Measurements from ENCODE around the gene STXBP5. TPM values are rescaled to one million over a fixed set of nuclear protein-coding genes. Genes with fewer than 3 reads are reported as not detected.
"Not testable (repeated sequence)": the region's sequence is repeated elsewhere in the genome, so short reads cannot be mapped to it uniquely, and the experiment has no call there.

STXBP5 gene
- polyA plus RNA-seq, 1 experiment: 21.0 TPM

DNA sequence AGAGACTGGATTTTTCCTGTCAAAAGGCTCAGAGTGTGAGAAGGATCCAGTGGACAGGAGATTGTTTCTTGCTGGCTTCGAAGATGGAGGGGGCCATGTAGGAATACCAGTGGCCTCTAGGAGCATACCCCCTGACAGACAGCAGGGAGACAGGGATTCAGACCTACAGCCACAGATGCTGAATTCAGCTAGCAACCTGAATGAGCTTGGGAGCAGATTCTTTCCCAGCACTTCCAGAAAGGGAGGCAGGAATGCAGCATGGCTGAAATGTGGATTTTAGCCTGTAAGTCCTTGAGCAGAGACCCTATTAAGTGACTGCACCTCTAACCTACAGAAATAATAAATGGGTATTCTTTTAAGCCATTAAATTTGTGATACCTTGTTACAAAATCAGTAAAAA is 44.6 kb downstream of the STXBP5 start:
- ChIA-PET POLR2A (no interaction called here), CTCF (no interaction called here)
- H3K4me3 ChIP-seq (ENCODE audit: low read depth, low read length): no peak overlapping the region
- H3K27me3 ChIP-seq (ENCODE audit: control insufficient read depth, insufficient read depth, low read length): no peaks in the 10 kb centered on the region
- TF ChIP-seq, protein P1, sequence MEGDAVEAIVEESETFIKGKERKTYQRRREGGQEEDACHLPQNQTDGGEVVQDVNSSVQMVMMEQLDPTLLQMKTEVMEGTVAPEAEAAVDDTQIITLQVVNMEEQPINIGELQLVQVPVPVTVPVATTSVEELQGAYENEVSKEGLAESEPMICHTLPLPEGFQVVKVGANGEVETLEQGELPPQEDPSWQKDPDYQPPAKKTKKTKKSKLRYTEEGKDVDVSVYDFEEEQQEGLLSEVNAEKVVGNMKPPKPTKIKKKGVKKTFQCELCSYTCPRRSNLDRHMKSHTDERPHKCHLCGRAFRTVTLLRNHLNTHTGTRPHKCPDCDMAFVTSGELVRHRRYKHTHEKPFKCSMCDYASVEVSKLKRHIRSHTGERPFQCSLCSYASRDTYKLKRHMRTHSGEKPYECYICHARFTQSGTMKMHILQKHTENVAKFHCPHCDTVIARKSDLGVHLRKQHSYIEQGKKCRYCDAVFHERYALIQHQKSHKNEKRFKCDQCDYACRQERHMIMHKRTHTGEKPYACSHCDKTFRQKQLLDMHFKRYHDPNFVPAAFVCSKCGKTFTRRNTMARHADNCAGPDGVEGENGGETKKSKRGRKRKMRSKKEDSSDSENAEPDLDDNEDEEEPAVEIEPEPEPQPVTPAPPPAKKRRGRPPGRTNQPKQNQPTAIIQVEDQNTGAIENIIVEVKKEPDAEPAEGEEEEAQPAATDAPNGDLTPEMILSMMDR (IDR thresholded peaks at IDR 0.05; ENCODE audit: insufficient read depth, low read depth, low read length): no peak
- no peak for DNase-seq (ENCODE audit: low read depth)
- peaks cover 8% of the 10 kb centered on the region for H3K36me3 ChIP-seq (ENCODE audit: control insufficient read depth, insufficient read depth, low read length)

DNA sequence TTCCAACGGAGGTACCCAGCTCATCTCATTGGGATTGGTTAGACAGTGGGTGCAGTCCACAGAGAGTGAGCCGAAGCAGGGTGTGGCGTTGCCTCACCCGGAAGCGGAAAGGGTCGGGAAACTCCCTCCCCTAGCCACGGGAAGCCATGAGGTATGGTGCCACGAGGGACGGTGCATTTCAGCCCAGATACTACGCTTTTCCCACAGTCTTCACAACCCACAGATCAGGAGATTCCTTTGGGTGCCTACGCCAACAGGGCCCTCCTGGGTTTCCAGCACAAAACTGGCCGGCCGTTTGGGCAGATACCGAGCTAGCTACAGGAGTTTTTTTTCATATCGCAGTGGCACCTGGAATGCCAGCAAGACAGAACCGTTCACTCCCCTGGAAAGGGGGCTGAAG is 46.9 kb downstream of the STXBP5 start:
- TF ChIP-seq, protein P1 (IDR thresholded peaks at IDR 0.05; ENCODE audit: insufficient read depth, low read depth, low read length): no peak
- CTCF ChIA-PET: no interaction called here
- no peak for DNase-seq (ENCODE audit: low read depth)
- peaks cover 6% of the 10 kb centered on the region for H3K36me3 ChIP-seq (ENCODE audit: control insufficient read depth, insufficient read depth, low read length)
- H3K4me3 ChIP-seq (ENCODE audit: low read depth, low read length): no peak overlapping the region
- POLR2A ChIA-PET: no interaction called here
- H3K27me3 ChIP-seq (ENCODE audit: control insufficient read depth, insufficient read depth, low read length): no peaks in the 10 kb centered on the region

DNA sequence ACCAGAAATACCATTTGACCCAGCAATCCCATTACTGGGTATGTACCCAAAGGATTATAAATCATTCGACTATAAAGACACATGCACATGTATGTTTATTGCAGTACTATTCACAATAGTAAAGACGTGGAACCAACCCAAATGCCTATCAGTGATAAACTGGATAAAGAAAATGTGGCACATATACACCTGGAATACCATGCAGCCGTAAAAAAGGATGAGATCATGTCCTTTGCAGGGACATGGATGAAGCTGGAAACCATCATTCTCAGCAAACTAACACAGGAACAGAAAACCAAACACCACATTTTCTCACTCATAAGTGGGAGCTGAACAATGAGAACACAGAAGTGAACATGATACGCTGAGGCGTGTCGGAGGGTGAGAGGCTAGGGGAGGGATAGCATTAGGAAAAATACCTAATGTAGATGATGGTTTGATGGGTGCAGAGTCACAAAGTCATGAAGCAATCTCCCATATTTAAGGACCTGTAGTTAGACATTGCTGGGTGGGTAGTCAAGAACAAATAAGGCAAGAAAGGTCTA is 50.8 kb downstream of the STXBP5 start:
- CTCF ChIA-PET: interaction anchor here (1.2 kb wide), 1 partner anchor 9 kb away, joined by 3 read pairs; no protein-coding TSS in a partner anchor
- H3K4me3 ChIP-seq (ENCODE audit: low read depth, low read length); H3K36me3 ChIP-seq (ENCODE audit: control insufficient read depth, insufficient read depth, low read length); POLR2A ChIA-PET; H3K27me3 ChIP-seq (ENCODE audit: control insufficient read depth, insufficient read depth, low read length); DNase-seq (ENCODE audit: low read depth): not testable (repeated sequence)

DNA sequence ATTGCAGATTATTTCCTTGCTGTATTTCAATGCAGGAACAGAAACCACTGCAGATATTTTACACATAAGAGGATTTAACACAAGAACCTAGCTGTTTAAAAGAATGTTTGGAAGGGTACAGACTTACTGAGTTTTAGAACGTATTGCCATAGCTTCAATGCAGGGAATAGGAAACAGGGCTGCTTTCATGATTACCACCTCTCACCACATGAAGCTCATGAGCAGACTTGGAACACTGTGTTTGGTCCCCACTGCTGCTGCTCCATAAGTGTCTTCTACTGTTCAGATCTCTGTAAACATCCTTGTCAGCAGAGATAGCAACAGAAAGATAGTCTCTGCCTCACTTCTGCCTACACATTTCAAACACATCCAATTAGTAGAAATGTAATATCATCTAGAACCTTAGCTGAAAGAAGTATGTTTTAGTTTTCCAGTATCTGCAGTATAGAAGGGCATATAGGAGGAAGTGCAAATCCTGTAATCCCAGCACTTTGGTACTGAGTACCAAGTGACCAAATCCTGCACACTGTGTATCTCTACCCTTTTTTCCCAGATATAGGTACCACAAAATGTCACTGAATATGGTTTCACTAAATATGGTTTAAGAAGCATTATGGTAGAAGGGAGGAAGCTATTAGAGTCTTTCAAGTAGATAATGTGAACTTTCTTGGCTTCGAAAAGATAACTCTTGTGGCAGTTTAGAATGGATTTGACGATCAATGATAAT is 51.9 kb downstream of the STXBP5 start:
- peaks cover 4% of the 10 kb centered on the region for H3K36me3 ChIP-seq (ENCODE audit: control insufficient read depth, insufficient read depth, low read length)
- ChIA-PET CTCF (interaction anchor here (1.2 kb wide), 1 partner anchor 10 kb away, joined by 3 read pairs; no protein-coding TSS in a partner anchor), POLR2A (no interaction called here)
- TF ChIP-seq, protein P1 (IDR thresholded peaks at IDR 0.05; ENCODE audit: insufficient read depth, low read depth, low read length): no peak
- no peaks in the 10 kb centered on the region for H3K27me3 ChIP-seq (ENCODE audit: control insufficient read depth, insufficient read depth, low read length)
- no peak overlapping the region for H3K4me3 ChIP-seq (ENCODE audit: low read depth, low read length)
- DNase-seq (ENCODE audit: low read depth): no peak

DNA sequence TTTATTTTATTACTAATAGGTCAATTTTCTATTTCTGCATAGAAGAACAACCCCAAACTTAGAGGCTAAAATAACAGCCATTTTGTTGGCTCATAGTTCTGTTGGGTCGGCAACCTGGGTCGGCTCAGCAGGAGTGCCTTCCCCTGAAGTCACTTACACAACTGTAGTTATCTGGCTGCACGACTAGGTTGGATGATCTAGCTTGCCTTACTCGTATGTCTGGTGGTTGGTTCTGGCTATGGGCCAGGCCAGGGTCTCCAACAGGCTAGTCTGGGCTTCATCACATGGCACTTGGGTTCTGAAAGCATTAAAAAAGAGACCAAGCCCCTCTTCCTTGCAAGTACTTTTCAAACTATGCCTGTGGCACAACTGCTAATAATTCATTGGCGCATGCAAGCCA is 53.5 kb downstream of the STXBP5 start:
- Histone ChIP-seq H3K27me3 (ENCODE audit: control insufficient read depth, insufficient read depth, low read length) (no peaks in the 10 kb centered on the region), H3K4me3 (ENCODE audit: low read depth, low read length) (no peak overlapping the region), H3K36me3 (ENCODE audit: control insufficient read depth, insufficient read depth, low read length) (no peaks in the 10 kb centered on the region)
- DNase-seq (ENCODE audit: low read depth): no peak
- TF ChIP-seq, protein P1 (IDR thresholded peaks at IDR 0.05; ENCODE audit: insufficient read depth, low read depth, low read length): no peak
- ChIA-PET CTCF (interaction anchor here (0.7 kb wide), 1 partner anchor 31 kb away, joined by 3 read pairs; no protein-coding TSS in a partner anchor), POLR2A (no interaction called here)
